Stimulated activated CD4-positive, alpha-beta T cell treated with anti-CD3 and anti-CD28 coated beads, Interleukin-2, amount 100 ng/mL, for 4 hours (primary cell): ENCODE measurements around the gene AGXT.

ENCODE experiments used
- DNase-seq: peaks from one replicate; pipeline ENCODE4 v3.0.0-alpha.2; 2020; ENCODE audit warnings: low read depth

The AGXT gene

GRCh38 chr2:240868286-240869108, at the start of gene AGXT:
Gene AGXT, plus strand, starts transcription at chr2:240868824. Its CDS starts 42 bp downstream, at chr2:240868866.
- no peak for DNase-seq

- DNase-seq, result no peak
Measured at GRCh38 chr2:240819126-240819857, 49.3 kb upstream of the AGXT start.

DNA sequence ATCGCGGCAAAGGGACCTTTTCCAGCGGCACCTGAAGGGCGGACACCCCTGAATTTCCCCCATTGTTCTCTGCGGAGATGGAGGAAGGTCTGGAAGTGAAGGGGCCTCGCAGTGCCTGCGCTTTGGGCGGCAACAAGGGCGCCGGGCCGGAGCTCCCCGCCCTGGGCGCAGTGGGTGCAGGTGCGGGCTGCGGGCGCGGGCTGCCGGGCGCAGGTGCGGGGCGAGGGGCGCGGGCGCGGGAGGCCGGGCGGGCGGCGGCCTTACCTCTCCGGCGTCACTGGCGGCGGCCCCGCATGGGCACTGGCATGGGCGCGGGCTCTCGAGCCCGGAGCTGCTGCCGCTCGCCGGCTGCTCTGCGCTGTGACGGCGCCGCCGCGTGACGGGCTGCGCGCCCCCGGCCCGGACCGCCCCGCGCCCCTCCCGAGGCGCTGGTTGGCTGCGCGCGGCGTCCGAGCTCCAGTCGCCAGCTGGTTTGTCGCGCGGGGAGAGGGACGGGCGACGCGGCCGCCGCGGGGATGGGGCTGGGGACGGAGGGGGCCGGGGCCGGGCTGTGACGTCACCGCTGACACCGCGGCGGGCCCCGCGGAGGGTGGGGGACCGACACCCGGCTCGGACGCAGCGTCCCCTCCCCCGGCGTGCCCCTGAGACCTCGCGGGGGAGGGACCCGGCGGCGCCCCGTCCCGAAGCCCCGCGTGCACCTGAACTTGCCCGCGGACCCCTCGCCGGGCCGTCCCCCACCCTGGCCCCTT, 48.6 kb upstream of the AGXT start, which contains the start of gene KIF1A:
Gene KIF1A, minus strand, starts transcription at position 362 of the 749 bp plus-strand sequence. CDS start 22,467 bp downstream, outside the sequence.
- no peak for DNase-seq

GRCh38 chr2:240820607-240821428, 47.8 kb upstream of the AGXT start:
- DNase-seq, result no peak

DNA sequence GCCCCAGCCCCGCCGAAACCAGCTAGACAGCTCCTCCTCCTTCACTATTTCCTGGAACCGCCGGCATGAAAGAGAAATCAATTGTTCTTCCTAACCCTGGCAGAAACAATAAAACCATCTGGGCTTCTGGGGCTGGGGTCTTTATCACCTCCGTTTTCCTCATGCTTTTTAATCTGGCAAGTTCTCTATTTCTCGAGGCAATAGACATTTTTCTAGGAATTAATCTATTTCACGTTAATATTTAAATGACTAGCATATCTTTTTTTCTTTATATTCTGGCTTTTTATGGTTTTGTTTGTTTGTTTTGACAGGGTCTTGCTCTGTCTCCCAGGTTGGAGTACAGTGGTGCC, 47.2 kb upstream of the AGXT start:
- DNase-seq, result no peak

DNA sequence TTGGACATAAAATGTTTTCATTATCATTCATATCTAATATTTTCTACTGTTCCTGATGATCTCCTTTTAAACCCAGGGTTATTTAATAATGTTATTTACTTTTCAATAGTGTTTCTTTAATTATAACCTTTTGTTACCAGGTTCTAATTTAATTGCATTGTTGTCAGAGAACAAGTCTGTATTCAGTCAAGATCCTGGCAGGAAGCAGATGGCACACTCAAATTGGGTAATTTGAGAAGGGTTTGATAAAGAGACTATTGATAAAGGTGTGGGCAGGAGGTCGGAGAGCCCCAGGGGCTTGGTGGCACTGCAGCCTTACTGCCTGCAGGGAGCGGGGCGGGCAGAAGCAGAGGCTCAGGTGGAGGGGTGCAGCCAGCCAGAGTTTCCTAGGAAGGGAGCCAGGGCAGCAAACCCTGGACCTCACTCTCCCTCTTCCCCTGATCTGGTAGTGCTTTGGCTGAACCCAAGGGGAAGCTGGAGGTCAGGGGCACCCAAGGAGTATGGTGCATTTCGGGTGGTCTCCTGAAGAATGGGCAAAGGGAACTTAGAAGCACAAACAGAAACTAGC, 46.3 kb upstream of the AGXT start:
- DNase-seq, result no peak

GRCh38 chr2:240823449-240824336, 44.9 kb upstream of the AGXT start:
- no peak for DNase-seq

DNA sequence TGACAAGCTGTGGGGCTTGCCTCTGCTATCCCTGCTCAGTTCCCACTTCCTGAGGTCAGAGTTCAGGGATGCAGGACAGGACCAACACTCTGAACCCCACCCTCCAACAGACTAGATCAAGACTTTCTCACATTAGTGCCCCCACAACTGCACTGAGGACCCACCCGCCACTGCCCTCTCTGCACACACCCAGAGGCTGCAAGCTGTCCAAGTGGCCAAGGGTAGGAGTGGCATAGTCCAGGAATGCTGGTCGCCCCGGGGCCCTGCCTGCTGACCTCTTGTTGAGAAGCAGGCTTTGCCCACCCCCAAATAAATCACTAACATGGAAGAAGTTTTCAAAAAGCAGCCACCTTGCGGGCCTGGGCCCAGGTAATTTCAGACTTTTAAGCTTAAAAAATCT, 43.1 kb upstream of the AGXT start:
- no peak for DNase-seq

GRCh38 chr2:240831594-240832204, 36.9 kb upstream of the AGXT start:
- no peak for DNase-seq

DNA sequence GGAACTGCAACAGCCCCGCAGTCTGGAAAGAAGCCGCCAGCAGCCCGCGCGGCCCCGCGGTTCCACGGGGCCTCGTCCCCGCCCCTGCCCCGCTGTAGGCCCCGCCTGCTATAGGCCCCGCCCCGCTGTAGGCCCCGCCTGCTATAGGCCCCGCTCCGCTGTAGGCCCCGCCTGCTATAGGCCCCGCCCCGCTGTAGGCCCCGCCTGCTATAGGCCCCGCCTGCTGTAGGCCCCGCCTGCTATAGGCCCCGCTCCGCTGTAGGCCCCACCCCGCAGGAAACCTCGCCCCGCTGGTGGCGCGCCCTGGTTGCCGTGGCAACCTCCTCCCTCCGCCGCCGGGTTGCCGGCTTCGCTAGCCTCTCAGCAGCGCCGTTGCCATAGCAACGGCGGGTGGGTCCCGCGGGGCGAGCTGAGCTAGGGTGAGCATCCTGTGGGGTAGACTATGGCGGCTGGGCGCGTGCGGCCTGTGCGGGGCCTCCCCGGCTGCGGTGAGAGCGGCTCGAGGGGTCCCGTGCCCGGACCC, 36.4 kb upstream of the AGXT start:
- peak; percentile 97 for DNase-seq

DNA sequence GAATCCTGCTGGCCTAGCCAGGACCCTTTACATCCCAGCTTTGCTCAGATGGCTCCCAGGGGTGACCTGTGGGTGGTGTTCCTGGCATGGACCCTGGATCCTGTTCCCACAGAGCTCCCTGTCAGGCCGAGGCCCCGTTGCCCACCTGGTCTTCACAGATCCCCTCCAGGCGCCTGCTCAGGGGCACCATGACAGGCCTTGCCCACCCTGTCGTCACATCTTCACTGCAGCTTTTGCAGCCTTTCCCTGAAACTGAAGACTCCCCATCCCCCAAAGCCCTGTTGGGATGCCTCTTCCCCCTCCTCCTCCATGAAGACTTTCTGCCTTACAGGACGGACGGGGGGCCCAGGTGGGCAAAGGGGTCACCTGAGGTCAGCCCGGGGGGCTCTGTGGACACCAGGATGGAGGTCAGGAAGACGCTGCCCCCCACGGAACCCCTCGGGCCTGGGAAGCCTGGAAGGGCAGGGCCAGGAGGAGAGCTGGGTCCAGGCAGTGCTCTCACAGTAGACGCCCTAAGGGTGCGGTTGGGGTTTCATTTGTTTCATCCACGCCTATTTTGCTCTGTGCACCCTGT, 35.6 kb upstream of the AGXT start:
- no peak for DNase-seq

DNA sequence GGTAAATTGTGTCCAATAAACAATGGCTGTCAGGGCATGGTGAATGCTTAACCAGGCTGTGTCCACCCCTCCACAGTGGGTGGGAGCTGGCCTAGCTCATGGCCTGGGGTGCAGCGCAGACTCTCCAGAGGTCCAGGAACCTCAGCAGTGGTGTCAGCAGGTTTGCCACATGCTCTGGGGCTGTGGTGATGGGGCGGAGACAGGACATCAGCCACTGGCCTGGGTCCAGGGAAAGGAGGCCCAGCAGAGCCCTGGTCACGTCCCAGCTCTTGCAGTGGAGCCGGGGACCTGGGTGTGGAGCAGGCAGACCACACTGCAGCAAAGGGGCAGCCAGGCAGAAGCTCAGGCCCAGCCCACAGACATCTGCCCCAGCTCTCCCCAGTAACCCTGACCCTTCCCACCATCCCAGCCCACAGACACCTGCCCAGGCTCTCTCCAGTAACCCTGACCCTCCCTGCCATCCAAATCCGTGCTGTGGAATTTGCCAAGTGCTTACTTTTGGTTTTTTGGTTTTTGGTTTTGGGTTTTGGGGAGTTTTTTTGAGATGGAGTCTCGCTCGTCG, 34.8 kb upstream of the AGXT start:
- DNase-seq, result no peak

DNA sequence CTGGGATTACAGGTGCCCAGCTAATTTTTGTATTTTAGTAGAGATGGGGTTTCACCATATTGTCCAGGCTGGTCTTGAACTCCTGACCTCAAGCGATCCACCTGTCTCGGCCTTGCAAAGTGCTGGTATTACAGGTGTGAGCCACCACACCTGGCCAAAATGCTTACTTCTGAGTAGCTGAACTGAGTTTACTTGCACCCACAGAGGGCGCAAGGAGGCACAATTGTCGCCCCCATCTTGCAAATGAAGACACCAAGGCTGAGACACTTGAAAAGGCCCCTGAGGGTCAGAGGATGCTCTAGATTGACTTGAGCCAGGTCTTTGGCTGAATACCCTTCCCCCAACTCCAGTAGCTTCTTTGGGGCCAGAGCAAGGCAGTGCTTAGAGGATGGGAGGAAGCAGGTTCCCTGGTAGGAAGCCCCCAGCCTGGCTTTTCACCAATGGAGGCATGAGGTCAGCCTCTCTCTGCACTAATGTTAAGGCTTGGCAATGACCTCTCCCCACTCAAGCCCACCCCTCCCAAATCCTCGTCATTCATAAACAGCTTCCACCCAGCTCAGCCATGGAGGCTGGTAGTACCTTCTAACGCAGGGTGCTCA, 34.1 kb upstream of the AGXT start:
- no peak for DNase-seq

GRCh38 chr2:240835528-240835927, 33.1 kb upstream of the AGXT start:
- DNase-seq, result no peak

DNA sequence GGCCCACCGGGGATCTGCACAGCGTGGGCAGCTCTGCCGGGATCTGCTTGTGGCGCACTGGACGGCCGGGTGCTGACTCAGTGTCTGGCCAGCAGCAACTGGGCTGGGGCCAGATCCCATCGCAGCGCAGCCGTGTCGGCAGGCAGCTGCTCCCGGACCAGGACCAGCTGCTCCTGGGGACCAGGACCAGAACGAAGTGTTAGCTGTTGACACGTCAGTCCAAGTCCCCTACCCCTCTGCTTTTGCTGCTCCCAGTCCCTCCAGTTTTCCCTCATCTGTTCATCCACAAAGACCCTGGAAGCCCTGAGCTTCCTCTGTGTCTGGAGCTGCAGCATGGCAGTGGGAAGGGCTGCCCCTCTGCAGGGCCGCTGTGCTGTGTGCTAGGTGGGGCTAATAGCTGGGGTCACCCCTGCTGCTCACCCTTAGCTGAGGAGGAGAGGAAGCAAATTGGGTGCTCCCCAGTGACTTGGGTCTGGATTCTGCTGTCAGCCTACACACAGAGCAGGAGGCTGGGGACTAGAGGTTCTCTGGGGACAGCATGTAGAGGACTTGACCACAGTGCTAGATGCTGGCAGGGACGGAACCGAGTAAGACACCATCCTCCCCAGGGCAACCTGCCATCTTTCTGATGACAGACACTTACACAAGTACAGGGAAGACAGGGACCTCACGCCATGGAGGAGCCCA, 31.7 kb upstream of the AGXT start:
- DNase-seq, result no peak

DNA sequence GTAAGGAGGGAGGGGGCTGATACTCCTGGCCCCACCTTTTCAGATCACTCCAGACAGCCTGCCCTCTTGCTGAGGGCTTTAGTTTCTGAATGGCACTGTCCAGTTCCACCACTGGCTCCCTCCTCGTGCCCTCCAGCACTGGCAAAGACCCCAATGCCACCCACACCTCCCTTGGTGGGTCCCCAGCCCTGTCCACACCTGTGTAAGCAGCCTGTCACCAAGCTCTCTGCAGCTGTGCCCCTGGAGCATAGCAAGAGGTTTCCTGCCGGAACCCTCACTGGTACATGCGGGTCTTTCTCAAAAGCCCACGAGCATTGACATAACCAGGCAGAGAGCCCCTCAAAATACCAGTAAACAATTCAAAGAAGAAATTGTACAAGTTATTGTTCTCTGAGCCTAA, 31.0 kb upstream of the AGXT start:
- no peak for DNase-seq

DNA sequence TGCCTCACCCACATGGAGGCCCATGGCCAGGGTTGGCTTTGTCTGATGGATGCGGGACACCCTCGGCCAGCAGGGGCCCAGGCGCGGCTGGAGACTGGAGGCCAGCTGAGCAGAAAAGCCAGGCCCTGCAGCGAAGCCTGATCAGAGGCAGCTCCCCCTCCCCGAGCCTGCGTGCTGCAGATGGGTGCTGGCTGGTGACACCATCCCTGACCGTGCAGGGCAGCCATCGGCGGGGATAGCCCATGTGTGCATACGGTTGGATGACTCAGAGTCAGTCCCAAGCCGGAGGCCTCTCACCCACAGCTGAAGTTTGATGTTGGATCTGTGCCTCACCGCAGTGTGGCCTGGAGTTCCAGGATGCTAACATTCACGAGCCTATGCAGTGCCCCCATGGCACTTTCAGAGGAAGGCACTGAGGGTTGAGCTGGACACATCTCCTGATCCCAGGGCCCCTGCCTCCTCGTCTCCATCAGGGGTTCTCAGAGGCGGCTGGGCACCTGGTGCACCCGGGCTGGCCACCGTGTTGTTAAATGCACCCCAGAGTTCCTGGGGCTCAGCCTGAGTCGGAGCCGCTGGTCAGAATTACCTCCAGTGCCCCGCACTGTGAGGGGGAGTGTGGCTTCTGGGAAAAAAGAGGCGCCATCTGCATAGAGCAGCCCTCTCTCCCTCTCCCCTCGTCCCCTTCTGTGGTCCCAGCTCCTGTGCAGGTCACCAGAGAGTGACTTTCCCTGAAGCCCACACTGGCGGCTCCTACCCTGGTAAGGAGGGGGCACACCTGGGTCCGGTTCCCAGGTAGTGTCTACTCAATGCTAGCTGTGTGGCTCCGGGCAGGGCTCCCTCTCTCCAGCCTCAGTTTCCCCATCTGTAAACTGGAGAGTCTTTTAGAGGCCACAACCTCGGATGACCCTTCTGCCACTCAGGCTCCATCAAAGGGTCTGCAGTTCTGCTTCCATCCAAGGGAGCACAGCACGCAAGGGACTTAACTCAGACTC, 29.2 kb upstream of the AGXT start:
- DNase-seq, result no peak
